ENCODE measurements around the gene PLEKHO2.

- TF ChIP-seq CTCF (IDR thresholded peaks at IDR 0.05; ENCODE audit: low read depth, low read length, poor library complexity, severe bottlenecking) = no peak
- TF ChIP-seq EZH2phosphoT487 (IDR thresholded peaks at IDR 0.05; ENCODE audit: borderline replicate concordance, low read length) = no peak
Observed at GRCh38 chr15:64792282-64792681, 49.4 kb upstream of the PLEKHO2 start.
